Measurements from ENCODE around the gene TSTD1.

GRCh38 chr1:161080441-161081405 is 42.0 kb upstream of the TSTD1 start:
- TF ChIP-seq, protein P1, sequence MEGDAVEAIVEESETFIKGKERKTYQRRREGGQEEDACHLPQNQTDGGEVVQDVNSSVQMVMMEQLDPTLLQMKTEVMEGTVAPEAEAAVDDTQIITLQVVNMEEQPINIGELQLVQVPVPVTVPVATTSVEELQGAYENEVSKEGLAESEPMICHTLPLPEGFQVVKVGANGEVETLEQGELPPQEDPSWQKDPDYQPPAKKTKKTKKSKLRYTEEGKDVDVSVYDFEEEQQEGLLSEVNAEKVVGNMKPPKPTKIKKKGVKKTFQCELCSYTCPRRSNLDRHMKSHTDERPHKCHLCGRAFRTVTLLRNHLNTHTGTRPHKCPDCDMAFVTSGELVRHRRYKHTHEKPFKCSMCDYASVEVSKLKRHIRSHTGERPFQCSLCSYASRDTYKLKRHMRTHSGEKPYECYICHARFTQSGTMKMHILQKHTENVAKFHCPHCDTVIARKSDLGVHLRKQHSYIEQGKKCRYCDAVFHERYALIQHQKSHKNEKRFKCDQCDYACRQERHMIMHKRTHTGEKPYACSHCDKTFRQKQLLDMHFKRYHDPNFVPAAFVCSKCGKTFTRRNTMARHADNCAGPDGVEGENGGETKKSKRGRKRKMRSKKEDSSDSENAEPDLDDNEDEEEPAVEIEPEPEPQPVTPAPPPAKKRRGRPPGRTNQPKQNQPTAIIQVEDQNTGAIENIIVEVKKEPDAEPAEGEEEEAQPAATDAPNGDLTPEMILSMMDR (IDR thresholded peaks at IDR 0.05): no peak
- TF ChIP-seq POLR2A (IDR thresholded peaks at IDR 0.05): no peak

Measured in Peyer's patch (tissue), 4 donors.